Endometrium (tissue), 2 donors: Measurements from ENCODE around the gene GBA2.

ENCODE experiments used
- FAIRE-seq: peaks from 2 replicates; lab custom pipeline; 2012; peaks lifted over from hg19 to GRCh38; lab: Jason Lieb, UNC
- donor health status: control.
- donor health status: control.

The GBA2 gene

GRCh38 chr9:35714579-35715252 lies 34.3 kb downstream of the GBA2 start:
- no peak for FAIRE-seq

GRCh38 chr9:35714123-35714522 lies 34.9 kb downstream of the GBA2 start:
- FAIRE-seq: no peak

GRCh38 chr9:35713578-35713977 lies 35.5 kb downstream of the GBA2 start:
- no peak for FAIRE-seq

GRCh38 chr9:35712762-35713400 lies 36.1 kb downstream of the GBA2 start:
- FAIRE-seq: no peak

- no peak for FAIRE-seq
Measured at GRCh38 chr9:35711501-35712428, 37.3 kb downstream of the GBA2 start.

- no peak for FAIRE-seq
Measured at GRCh38 chr9:35710818-35711500, 38.1 kb downstream of the GBA2 start.

- no peak for FAIRE-seq
Measured at GRCh38 chr9:35708146-35708545, 40.9 kb downstream of the GBA2 start.

GRCh38 chr9:35706951-35707350 lies 42.1 kb downstream of the GBA2 start:
- FAIRE-seq: no peak

- no peak for FAIRE-seq
Measured at GRCh38 chr9:35705836-35706430, 43.1 kb downstream of the GBA2 start.

- FAIRE-seq: no peak
Measured at GRCh38 chr9:35705372-35705771, 43.7 kb downstream of the GBA2 start.

- no peak for FAIRE-seq
Measured at GRCh38 chr9:35703906-35704672, 44.9 kb downstream of the GBA2 start.

- no peak for FAIRE-seq
Measured at GRCh38 chr9:35702696-35703095, 46.3 kb downstream of the GBA2 start.

GRCh38 chr9:35700942-35701341 lies 48.1 kb downstream of the GBA2 start:
- FAIRE-seq: no peak

- FAIRE-seq: no peak
Measured at GRCh38 chr9:35700031-35700430, 49.0 kb downstream of the GBA2 start.

GRCh38 chr9:35698231-35698630 lies 50.8 kb downstream of the GBA2 start:
- FAIRE-seq: no peak

- FAIRE-seq: no peak
Measured at GRCh38 chr9:35697486-35697885, 51.5 kb downstream of the GBA2 start.

- FAIRE-seq: no peak
Measured at GRCh38 chr9:35696520-35697215, 52.4 kb downstream of the GBA2 start.

GRCh38 chr9:35695943-35696401 lies 53.1 kb downstream of the GBA2 start:
- no peak for FAIRE-seq

GRCh38 chr9:35691757-35692301 lies 57.2 kb downstream of the GBA2 start:
- no peak for FAIRE-seq

- no peak for FAIRE-seq
Measured at GRCh38 chr9:35691334-35691650, 57.7 kb downstream of the GBA2 start.
